Suprapubic skin (tissue), 4 donors: Measurements from ENCODE around the gene USP36.
"Not testable (repeated sequence)": the region's sequence is repeated elsewhere in the genome, so short reads cannot be mapped to it uniquely, and the experiment has no call there.

Source experiments
- POLR2A ChIP-seq, 2 donors: fragments of 450-650 bp; IDR thresholded peaks; one replicate each; pipeline ENCODE4 v1.6.1; 2017; ENCODE audit warnings: antibody characterized with exemption in 2 of 2, mild to moderate bottlenecking in 2 of 2, moderate library complexity in 2 of 2
- POLR2AphosphoS5 ChIP-seq, 3 donors: sonication (generic); formaldehyde crosslinking; IDR thresholded peaks; one replicate each; pipeline ENCODE4 v1.6.1; 2017; ENCODE audit warnings: antibody characterized with exemption in 3 of 3
- TF ChIP-seq, protein P1 (sequence below), 2 donors: fragments of 200-600 bp in 1 of 2; fragments of 450-650 bp in 1 of 2; sonication (generic) in 1 of 2; IDR thresholded peaks; one replicate each; pipeline ENCODE4 v1.5.1; 2016 to 2019; ENCODE audit warnings: antibody characterized with exemption in 2 of 2, mild to moderate bottlenecking in 1 of 2, moderate library complexity in 1 of 2

GRCh38 chr17:78876954-78877517 lies 36.4 kb upstream of the USP36 start:
- not testable (repeated sequence) for TF ChIP-seq POLR2A, POLR2AphosphoS5 (IDR thresholded peaks at IDR 0.05)
- TF ChIP-seq, protein P1, sequence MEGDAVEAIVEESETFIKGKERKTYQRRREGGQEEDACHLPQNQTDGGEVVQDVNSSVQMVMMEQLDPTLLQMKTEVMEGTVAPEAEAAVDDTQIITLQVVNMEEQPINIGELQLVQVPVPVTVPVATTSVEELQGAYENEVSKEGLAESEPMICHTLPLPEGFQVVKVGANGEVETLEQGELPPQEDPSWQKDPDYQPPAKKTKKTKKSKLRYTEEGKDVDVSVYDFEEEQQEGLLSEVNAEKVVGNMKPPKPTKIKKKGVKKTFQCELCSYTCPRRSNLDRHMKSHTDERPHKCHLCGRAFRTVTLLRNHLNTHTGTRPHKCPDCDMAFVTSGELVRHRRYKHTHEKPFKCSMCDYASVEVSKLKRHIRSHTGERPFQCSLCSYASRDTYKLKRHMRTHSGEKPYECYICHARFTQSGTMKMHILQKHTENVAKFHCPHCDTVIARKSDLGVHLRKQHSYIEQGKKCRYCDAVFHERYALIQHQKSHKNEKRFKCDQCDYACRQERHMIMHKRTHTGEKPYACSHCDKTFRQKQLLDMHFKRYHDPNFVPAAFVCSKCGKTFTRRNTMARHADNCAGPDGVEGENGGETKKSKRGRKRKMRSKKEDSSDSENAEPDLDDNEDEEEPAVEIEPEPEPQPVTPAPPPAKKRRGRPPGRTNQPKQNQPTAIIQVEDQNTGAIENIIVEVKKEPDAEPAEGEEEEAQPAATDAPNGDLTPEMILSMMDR (IDR thresholded peaks at IDR 0.05): not testable (repeated sequence)
